Activated CD8-positive, alpha-beta memory T cell treated with anti-CD3 and anti-CD28 coated beads, Interleukin-2, amount 50 U/mL, for 1 hour (primary cell): ENCODE results near the gene TBCEL.

Source experiments
- DNase-seq: peaks from one replicate; pipeline ENCODE4 v3.0.0-alpha.2; 2020; ENCODE audit errors: extremely low read depth

TBCEL gene

GRCh38 chr11:121063728-121064127, 39.8 kb downstream of the TBCEL start:
- DNase-seq = no peak

- DNase-seq = no peak
Observed at GRCh38 chr11:121066623-121067022, 42.7 kb downstream of the TBCEL start.

GRCh38 chr11:121067026-121067425, 43.1 kb downstream of the TBCEL start:
- DNase-seq = no peak

GRCh38 chr11:121067453-121067852, 43.6 kb downstream of the TBCEL start:
- DNase-seq = no peak

GRCh38 chr11:121067962-121068647, 44.2 kb downstream of the TBCEL start:
- DNase-seq = no peak

GRCh38 chr11:121068787-121069186, 44.9 kb downstream of the TBCEL start:
- no peak for DNase-seq

- no peak for DNase-seq
Observed at GRCh38 chr11:121070951-121071845, 47.3 kb downstream of the TBCEL start.

GRCh38 chr11:121071846-121072450, 48.0 kb downstream of the TBCEL start:
- DNase-seq = no peak

- DNase-seq = no peak
Observed at GRCh38 chr11:121081321-121081720, 57.4 kb downstream of the TBCEL start.

GRCh38 chr11:121082219-121082618, 58.3 kb downstream of the TBCEL start:
- DNase-seq = no peak

GRCh38 chr11:121082670-121083069, 58.8 kb downstream of the TBCEL start:
- no peak for DNase-seq

- no peak for DNase-seq
Observed at GRCh38 chr11:121086866-121087265, 63.0 kb downstream of the TBCEL start.

- DNase-seq = no peak
Observed at GRCh38 chr11:121089566-121089965, 65.7 kb downstream of the TBCEL start.

GRCh38 chr11:121090145-121090721, 66.3 kb downstream of the TBCEL start:
- DNase-seq = no peak

GRCh38 chr11:121091492-121092152, 67.7 kb downstream of the TBCEL start:
- DNase-seq = no peak

GRCh38 chr11:121095561-121095960, 71.7 kb downstream of the TBCEL start:
- DNase-seq = no peak

- no peak for DNase-seq
Observed at GRCh38 chr11:121099364-121099763, 75.5 kb downstream of the TBCEL start.

- no peak for DNase-seq
Observed at GRCh38 chr11:121099885-121100284, 76.0 kb downstream of the TBCEL start.

GRCh38 chr11:121100943-121101342, 77.0 kb downstream of the TBCEL start, which contains the start of gene TECTA:
Gene TECTA, plus strand, starts transcription at chr11:121101243. Its CDS starts 1,423 bp downstream, at chr11:121102666.
- DNase-seq = no peak

GRCh38 chr11:121104312-121104762, 80.4 kb downstream of the TBCEL start:
- no peak for DNase-seq

- no peak for DNase-seq
Observed at GRCh38 chr11:121105063-121105480, 81.2 kb downstream of the TBCEL start.
